Mucosa of gallbladder (tissue), 1 donor: ENCODE data around the gene SEC14L2. TPM values are rescaled to one million over a fixed set of nuclear protein-coding genes. Genes with fewer than 3 reads are reported as not detected.
"Not testable (repeated sequence)": the region's sequence is repeated elsewhere in the genome, so short reads cannot be mapped to it uniquely, and the experiment has no call there.

Source experiments
- DNase-seq: peaks from one replicate; pipeline ENCODE4 v3.0.0-alpha.2; 2020; ENCODE audit warnings: low spot score
- total RNA-seq: library from RNA; stranded (reverse); gene quantifications from one replicate; pipeline ENCODE4 v1.2.1, GENCODE V29; 2021
- donor health status: DM: no; HTN: no; CAD: no.

Gene SEC14L2
- total RNA-seq, 1 donor from 2014 or later, result 35.4 TPM

DNA sequence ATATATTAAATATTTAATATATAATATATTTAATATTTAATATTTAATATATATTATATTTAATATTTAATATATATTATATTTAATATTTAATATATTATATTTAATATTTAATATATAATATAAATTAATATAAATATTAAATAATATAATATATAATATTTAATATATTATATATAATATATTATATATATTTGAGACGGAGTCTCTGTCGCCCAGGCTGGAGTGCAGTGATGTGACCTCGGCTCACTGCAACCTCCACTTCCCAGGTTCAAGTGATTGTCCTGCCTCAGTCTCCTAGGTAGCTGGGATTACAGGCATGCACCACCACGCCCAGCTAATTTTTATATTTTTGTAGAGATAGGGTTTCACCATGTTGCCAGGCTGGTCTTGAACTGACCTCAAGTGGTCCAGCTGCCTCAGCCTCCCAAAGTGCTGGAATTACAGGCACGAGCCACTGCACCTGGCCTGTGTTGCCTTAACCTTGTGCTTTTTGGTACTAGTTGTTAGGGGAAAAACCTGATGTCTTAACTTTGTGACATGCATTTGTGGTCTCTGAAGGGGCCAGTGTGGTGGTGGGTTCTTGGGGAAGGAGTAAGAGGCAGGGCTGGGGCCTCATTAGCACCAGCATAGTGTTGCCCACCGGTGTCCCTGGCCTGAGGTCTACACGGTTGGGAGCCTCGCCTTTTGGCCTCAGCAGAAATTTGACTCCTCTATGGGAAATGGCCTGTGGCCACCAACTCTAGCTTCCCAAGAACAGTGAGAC is 58.4 kb downstream of the SEC14L2 start:
- no peak for DNase-seq

DNA sequence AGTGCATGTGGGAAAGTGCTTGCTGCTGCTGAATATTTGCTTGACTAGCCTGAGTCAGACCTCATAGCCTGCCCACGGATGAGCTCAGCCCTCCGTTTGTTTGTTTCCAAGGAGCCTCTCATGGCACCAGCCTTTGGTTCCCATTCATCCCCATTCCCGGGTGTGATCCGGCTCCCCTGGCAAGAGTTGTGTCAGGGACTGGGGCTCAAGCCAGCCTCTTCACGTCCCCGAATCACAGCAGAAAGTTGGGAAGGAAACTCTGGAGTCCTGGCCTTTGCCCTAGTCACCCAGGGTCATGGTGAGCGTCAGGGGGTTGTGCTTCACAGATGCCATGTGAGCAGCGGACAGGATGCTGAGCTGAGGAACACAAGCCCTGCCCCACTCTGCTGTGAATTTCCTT is 61.2 kb downstream of the SEC14L2 start:
- DNase-seq, result no peak

DNA sequence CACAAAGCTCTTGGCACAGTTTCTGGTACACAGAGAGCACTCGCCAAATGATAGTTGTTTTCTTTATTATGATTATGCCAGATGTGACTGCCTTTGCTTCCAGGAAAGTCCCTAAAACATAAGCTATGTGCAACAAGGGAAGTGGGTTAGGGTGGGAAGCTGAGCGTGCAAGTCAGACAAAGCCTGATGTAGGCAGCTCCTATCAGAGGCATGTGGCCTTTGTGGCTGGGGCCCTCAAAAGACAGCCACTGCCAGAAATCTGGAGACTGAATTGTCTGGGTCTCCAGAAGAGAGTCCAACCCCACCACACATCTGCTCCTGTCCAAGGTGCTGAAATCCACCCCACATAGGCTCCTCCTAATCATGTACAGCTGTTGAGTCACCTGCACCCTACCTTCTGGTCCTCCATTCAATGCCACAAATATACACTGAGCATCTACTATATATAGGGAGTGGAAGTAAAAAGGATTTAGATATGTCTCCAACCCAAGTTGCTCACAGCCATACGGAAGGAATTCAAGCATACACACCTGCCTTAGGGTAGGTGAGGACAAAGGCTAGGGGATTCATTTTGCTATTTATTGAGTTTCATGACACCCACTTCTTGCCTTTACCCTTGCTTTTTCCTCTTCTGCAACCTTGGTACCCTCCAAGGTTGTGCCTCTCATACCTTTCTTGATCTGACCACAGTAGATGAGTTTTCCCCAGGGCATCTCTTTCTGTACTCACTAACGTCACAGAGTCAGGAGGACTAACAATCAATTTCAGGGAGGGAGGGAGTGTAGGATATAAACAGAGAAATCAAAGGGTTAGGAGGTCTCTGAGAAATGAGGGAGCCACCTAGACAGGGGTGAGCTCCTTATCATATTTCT is 62.6 kb downstream of the SEC14L2 start:
- DNase-seq, result no peak

DNA sequence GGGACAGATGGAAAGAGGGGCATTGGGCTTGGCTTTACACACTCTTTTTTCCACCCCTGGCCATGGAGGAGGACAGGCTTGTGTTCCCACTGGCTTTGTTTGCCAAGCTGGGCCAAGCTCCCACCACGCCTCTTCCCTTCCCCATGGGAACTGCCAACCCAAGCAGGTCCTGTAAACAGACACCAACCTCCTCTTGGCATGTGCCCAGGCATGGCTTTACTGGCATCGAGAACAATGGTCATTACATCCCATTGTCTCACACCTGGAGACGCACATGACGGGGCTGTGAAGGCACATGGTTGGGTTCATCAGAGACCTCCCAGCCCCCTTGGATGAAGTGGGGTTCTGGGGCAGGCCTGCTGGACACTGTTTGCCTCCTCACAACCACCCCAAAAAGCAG is 63.3 kb downstream of the SEC14L2 start:
- peak; percentile 46 for DNase-seq

DNA sequence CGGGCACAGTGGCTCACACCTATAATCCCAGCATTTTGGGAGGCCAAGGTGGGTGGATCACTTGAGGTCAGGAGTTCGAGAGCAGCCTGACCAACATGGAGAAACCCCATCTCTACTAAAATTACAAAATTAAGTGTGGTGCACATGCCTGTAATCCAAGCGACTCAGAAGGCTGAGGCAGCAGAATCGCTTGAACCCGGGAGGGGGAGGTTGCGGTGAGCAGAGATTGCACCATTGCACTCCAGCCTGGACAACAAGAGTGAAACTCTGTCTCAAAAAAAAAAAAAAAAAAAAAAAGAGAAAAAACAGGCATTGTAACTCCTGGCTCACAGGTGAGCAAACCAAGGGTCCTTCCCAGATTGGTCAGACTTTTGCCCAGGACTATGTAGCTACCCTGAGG is 63.7 kb downstream of the SEC14L2 start:
- not testable (repeated sequence) for DNase-seq

DNA sequence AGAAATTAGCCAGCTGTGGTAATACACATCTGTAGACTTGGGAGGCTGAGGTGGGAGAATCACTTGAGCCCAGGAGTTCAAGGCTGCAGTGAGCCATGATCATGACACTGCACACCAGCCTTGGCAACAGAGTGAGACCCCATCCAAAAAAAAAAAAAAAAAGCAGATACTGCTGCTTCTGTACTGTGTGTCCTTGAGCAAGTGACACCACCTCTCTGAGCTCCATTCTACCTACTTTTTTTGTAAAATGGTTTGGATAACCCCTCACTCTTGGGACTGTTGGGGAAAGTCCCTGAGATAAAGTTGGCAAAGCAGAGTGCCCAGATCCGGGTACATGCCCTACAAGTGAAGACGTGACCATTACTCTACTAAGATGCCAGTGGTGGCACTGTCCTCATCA is 72.3 kb downstream of the SEC14L2 start:
- DNase-seq, result no peak

DNA sequence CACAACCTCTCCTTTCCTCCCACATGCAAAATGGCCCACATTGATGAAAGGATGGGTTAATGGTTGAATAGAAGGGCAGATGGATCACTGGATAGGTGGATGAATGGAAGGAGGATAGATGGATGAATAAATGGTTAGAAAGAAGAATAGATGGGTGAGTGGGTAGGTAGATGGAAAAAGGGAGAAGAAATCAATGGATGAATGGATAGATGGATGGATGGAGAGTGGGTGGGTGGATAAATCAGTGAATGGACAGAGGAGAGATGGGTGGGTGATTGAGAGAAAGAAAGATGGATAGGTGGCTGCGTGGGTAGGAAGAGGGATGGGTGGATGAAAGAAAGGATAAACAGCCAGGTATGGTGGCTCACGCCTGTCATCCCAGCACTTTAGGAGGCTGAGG is 73.8 kb downstream of the SEC14L2 start:
- no peak for DNase-seq

DNA sequence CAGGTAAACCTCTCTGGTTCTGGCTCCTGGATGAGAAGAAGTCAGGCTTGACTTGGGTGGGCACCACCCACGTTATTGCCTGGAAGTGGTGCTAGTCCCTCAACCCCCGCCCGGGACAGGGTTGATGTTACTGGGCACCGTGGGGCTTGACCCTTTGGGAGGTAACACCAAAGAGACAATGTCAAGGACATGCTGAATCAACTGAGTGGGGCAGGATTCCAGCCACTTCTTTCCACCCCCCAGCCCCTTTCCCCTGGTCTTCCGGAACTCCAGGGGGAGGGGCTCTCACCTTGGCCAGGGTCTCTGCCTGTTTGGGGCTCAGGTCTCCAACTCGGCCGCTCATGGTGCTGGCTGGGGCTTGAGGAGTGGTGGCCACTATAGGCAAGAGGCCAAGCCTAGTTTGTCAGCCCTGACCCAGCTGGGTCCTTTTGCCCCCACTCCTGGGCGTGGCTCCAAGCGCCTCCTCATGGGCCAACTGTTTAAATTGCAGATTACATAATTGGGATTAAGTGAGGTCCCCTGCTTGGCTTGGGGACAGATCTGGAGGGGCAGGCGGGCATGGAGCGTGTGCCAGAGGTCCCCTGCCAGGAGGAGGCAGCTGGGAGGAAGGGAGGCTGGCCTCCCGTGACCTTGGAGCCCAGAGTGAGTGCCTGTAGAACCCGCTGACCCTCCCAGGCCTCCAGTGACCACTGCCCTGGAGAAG is 74.9 kb downstream of the SEC14L2 start, which contains the start of gene SEC14L3:
Gene SEC14L3, minus strand, starts transcription at position 402 of the 703 bp plus-strand sequence. Its CDS starts 59 bp downstream, at position 343.
- DNase-seq, result no peak

DNA sequence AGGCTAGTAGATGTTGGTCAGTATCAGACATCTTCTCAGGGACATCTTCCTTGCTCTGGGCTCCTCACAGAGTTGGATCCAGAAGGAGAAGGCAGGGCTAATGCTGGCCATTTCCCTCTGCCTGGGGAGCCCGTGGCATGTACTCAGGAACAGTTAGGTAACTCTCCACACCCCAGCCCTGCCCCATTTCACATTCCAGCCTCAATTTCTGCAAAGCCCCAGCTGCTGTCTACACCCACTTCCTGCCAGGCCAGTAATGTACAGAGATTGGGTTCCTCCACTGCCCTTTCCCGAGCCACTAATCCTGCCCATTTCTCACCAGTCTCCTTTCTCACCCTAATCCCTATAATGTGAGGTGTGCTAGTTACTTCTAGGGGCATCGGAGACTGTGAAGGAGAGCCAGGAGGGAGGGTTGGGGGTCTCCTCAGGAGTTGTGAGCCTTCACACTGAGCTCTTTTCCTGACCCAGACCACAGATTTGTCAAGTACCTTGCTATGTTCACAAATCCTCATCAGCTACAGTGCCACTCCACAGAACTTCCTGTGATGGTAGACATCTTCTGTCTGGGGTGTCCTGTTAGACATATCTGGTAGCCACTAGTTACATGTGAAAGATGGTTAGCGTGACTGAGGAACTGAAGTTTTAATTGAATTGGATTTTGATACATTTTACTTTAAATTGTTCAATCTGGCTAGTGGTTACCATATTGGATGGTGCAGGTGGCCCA is 76.3 kb downstream of the SEC14L2 start:
- no peak for DNase-seq

DNA sequence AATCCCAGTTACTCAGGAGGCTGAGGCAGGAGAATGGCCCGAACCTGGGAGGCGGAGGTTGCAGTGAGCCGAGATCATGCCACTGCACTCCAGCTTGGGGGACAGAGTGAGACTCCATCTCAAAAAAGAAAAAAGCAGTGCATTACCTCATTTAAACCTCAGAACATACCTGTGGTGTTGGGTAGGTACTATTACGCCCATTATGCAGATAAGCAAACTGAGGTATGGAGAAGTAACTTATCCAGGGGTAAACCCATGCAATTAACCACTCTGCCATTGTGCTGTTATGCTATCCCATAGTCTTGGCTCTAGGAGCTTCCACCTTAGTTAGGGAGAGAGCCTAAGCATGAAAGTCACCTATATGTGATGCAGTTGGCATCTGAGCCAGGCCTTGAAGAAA is 77.3 kb downstream of the SEC14L2 start:
- no peak for DNase-seq

Other genes starting within 250 kb of the SEC14L2 start
- gene LIF, start 150.3 kb upstream of the SEC14L2 start, total RNA-seq, result 17.8 TPM
- 4.7 TPM for gene OSM, start 130.2 kb upstream of the SEC14L2 start, total RNA-seq
- 19.1 TPM for gene CASTOR1, start 107.5 kb upstream of the SEC14L2 start, total RNA-seq
- 48.4 TPM for gene TBC1D10A, start 70.1 kb upstream of the SEC14L2 start, total RNA-seq
- gene SF3A1, start 40.1 kb upstream of the SEC14L2 start, total RNA-seq, result 179 TPM
- gene CCDC157, start 40.0 kb upstream of the SEC14L2 start, total RNA-seq, result 6.5 TPM
- 31.2 TPM for gene RNF215, start 9.6 kb upstream of the SEC14L2 start, total RNA-seq
- 20.0 TPM for gene MTFP1, start 28.8 kb downstream of the SEC14L2 start, total RNA-seq
- not detected for gene SEC14L3, start 75.0 kb downstream of the SEC14L2 start, total RNA-seq
- 0.20 TPM for gene SEC14L4, start 108.7 kb downstream of the SEC14L2 start, total RNA-seq
- gene SEC14L6, start 149.7 kb downstream of the SEC14L2 start, total RNA-seq, result 6.0 TPM
- 102 TPM for gene GAL3ST1, start 177.6 kb downstream of the SEC14L2 start, total RNA-seq
- gene PES1, start 194.9 kb downstream of the SEC14L2 start, total RNA-seq, result 62.6 TPM
- gene TCN2, start 210.2 kb downstream of the SEC14L2 start, total RNA-seq, result 186 TPM
- gene SLC35E4, start 238.8 kb downstream of the SEC14L2 start, total RNA-seq, result 4.6 TPM